Astrocyte of the spinal cord (primary cell): Measurements from ENCODE around the gene SIL1.

ENCODE experiments used
- DNase-seq: peaks from one replicate; pipeline ENCODE4 v3.0.0; 2011; ENCODE audit warnings: low read depth, low spot score
- H3K4me3 ChIP-seq: 2 replicates; pipeline ENCODE4 v1.5.1; 2011; ENCODE audit warnings: low read depth, mild to moderate bottlenecking, low read length, moderate library complexity
- CTCF ChIP-seq: IDR thresholded peaks from 2 replicates; pipeline ENCODE4 v1.5.1; 2012; ENCODE audit warnings: low read depth, mild to moderate bottlenecking, low read length, inconsistent platforms
- in situ Hi-C: cut with HindIII; loops from 2 replicates; pipeline ENCODE4 v1.10.0; 2017; ENCODE audit warnings: low sequenced_read_pairs

SIL1 gene

GRCh38 chr5:138953387-138954256 is 244.5 kb downstream of the SIL1 start:
- peak; percentile 57 for DNase-seq
- in situ Hi-C loops: no loop called here
- no peak overlapping the region for H3K4me3 ChIP-seq
- no peak for TF ChIP-seq CTCF

DNA sequence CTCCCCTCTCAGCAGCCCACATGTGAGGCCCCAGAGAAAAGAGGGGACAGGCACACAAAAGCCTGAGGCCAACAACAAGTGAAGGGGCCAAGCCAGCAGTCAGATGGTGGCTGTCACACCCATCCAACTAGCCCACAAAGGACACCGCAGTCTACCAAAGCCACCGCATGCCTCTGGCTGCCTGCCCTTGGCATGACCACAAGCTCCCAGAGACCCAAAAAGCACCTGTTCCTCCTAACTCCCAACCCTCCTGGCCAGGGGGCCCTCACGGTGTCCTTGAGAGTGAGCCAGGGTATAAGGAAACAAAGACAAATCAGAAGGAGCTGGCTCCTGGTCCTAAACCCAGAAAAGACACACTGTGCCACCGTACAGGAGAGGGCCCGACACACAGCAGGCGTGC is 245.2 kb downstream of the SIL1 start:
- DNase-seq: no peak
- TF ChIP-seq CTCF: no peak
- in situ Hi-C loops: no loop called here
- no peak overlapping the region for H3K4me3 ChIP-seq

DNA sequence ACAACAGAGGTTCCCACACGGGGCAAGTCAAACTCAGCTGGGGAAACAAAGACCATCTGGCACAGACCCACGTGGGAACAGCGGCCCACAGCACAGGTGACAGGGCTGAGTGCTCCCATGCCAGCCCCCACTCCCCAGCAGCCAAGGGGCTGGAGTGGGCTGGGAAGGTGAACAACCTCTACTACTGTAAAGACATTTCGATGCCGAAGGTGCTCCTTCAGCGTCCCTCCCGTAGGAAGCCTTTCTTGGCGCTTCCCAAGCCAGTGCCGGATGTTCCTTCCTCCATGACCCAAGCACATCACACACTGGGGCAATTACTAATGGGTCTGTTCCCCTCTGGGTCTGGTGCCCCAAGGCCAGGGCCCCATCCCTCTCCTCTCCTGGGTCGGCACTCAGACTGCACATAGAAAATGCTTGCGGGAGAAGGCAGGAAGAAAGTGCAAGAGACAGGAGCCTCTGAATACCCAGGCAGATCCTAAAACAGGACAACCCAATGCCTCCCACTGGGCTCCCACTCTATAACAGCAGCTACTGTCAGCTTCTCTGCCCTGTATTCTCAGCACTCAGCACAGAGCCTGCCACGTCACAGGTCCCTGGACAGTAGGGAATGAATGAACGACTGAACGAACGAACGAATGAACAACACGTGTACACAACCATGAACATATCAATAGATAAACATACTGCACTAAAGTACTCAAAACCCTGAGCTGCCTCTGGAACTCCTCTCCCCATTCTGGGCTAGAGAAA is 246.0 kb downstream of the SIL1 start:
- no peak for DNase-seq
- TF ChIP-seq CTCF: no peak
- in situ Hi-C loops: no loop called here
- no peak overlapping the region for H3K4me3 ChIP-seq

- in situ Hi-C loops: no loop called here
- DNase-seq: no peak
- no peak overlapping the region for H3K4me3 ChIP-seq
- no peak for TF ChIP-seq CTCF
Observed at GRCh38 chr5:138951091-138951985, 246.8 kb downstream of the SIL1 start.

DNA sequence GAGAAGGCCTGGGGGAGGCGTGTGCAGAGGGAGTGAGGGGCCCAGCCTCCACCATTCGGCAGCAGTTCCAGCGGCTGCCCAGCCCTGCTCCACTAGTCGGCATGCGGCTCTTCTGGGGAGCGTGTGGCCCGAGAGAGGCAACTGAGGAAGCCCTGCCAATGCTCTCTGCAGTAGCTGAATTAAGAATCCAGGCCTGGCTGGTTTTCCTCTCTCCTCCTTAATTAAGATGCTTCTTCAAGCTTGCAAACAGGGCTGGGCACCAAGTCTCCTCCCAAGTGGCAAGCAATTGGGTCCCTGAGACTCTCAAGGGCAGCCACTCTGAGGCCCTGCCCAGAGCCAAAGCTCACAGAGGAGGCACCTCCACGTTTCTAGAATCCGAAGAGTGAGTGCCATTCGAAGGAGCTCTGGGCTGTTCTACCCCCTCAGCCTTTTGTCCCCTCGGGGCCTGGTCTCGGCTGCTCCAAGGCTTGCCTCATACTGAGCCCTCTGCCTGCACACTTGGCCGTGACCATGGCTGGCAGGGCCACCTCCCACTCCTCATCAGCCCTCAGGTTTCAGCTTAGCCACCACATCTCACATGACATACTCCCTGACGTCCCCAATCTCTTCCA is 247.6 kb downstream of the SIL1 start:
- DNase-seq: no peak
- no peak overlapping the region for H3K4me3 ChIP-seq
- in situ Hi-C loops: no loop called here
- no peak for TF ChIP-seq CTCF

DNA sequence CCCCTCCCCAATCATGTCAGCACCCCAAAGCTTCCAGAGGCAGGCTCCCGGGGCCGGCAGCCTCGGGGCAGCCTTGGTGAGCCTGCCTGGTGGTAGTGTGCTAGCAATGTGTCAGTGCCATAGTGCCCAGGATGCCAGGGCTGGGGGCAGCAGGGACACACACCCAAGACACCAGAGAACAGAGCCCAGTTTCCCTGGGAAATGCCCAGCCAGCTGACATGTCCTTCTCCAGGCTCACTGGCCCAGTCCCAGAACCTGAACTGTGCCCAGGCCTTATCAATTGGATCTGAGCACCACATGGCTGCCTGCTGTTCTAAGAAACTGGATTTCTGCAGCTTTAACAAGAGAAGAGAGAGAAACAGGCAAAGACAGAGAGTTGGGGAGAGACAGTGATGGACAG is 248.2 kb downstream of the SIL1 start:
- DNase-seq: no peak
- no peak for TF ChIP-seq CTCF
- in situ Hi-C loops: no loop called here
- no peak overlapping the region for H3K4me3 ChIP-seq
